T-helper 1 cell treated with Interleukin-12 subunit alpha and Interleukin-12 subunit beta and Interleukin-4 antibody, amounts not matched to agents 30 μg/mL and 1 μg/mL, for 36 hours (primary cell): Measurements from ENCODE around the gene CRACR2A.

ENCODE experiments used
- H3K27ac Mint-ChIP-seq: one replicate; pipeline ENCODE4 v1.8.0; 2021; ENCODE audit warnings: mild to moderate bottlenecking, mixed read lengths
- H3K27me3 Mint-ChIP-seq: one replicate; pipeline ENCODE4 v1.8.0; 2021; ENCODE audit warnings: low read depth, mixed read lengths
- H3K36me3 Mint-ChIP-seq: one replicate; pipeline ENCODE4 v1.8.0; 2021; ENCODE audit warnings: low read depth, mixed read lengths
- H3K4me1 Mint-ChIP-seq: one replicate; pipeline ENCODE4 v1.8.0; 2021; ENCODE audit warnings: low read depth, mixed read lengths
- H3K4me3 Mint-ChIP-seq: one replicate; pipeline ENCODE4 v1.8.0; 2021; ENCODE audit warnings: mild to moderate bottlenecking, moderate library complexity, mixed read lengths
- H3K9me3 Mint-ChIP-seq: one replicate; pipeline ENCODE4 v1.8.0; 2021; ENCODE audit warnings: mixed read lengths

The CRACR2A gene

DNA sequence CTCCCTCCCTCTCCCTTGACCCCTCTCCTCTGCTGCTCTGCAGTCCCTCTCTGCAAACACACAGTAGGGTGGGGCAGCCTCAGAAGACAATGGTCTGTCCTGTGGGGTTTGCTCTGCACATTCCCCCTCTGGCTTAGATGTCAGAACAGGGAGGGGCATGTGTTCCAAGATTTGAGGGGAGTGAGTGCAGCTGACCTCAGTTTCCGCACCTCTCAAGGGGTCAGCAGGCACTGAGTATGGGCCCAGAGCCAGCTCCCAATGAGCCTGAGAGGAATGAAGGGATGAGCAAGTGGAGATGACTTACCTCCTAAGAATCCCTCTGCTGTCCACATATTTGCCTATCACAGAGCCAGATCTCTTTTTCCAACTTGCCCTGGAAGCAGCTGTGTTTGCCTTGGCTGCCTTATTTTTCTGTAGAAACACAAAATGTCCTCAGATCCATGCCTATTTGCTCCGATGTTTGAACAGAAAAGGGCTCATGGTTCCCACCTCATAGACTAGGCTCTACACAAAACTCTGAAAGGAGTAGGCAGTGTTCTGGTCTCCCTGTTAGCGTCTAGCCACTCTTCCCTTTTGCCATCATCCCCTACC, 111.4 kb downstream of the CRACR2A start:
- Mint-ChIP-seq H3K4me3 (no peak overlapping the region), H3K27ac (no peak overlapping the region), H3K27me3 (no peaks in the 10 kb centered on the region), H3K9me3 (no peaks in the 10 kb centered on the region), H3K4me1 (peaks cover 16% of the 10 kb centered on the region), H3K36me3 (peaks cover 26% of the 10 kb centered on the region)

DNA sequence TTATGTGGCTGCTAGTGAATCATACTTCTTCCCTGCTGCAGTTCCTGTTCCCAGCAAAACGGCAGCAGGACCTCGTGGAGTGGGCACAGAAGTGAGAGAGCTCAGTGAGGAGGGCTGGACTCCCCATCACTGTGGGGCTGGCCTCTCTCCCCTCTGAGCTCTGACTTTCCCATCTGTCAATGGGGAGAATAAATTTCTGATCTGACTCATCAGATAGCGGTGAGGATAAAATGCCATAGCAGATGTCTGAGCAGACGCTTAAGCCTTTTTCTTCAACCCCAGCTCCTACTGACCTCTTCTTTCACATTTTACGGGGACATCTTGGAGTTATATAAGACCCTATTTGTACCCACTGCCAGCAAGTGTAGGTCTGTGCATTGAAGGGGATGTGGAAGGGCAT, 116.6 kb downstream of the CRACR2A start:
- no peaks in the 10 kb centered on the region for H3K27me3 Mint-ChIP-seq
- no peak overlapping the region for H3K4me3 Mint-ChIP-seq
- no peak overlapping the region for H3K27ac Mint-ChIP-seq
- H3K4me1 Mint-ChIP-seq: peaks cover 19% of the 10 kb centered on the region
- peaks cover 21% of the 10 kb centered on the region for H3K36me3 Mint-ChIP-seq
- H3K9me3 Mint-ChIP-seq: no peaks in the 10 kb centered on the region

DNA sequence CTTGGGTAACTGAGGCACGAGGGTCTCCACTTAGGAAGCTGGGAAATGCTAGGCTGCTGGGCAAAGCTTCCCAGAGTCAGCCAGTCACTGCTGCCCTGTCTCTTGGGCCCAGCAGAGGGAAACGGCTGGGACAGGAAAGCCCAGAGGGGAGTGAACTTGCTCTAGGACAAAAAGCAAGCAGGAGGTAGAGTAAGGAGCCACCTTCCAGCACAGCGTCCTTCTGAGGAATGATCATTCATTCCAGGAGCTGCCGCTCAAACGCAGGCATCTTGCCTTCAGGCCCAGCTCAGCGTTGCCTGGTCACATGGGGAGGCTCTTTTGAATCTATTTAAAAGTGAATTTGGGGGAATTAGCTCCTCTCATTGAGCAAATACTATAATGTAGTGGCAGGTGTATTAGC, 118.6 kb downstream of the CRACR2A start:
- peaks cover 18% of the 10 kb centered on the region for H3K36me3 Mint-ChIP-seq
- H3K4me1 Mint-ChIP-seq: peaks cover 17% of the 10 kb centered on the region
- no peak overlapping the region for H3K27ac Mint-ChIP-seq
- H3K4me3 Mint-ChIP-seq: no peak overlapping the region
- no peaks in the 10 kb centered on the region for H3K27me3 Mint-ChIP-seq
- H3K9me3 Mint-ChIP-seq: no peaks in the 10 kb centered on the region

DNA sequence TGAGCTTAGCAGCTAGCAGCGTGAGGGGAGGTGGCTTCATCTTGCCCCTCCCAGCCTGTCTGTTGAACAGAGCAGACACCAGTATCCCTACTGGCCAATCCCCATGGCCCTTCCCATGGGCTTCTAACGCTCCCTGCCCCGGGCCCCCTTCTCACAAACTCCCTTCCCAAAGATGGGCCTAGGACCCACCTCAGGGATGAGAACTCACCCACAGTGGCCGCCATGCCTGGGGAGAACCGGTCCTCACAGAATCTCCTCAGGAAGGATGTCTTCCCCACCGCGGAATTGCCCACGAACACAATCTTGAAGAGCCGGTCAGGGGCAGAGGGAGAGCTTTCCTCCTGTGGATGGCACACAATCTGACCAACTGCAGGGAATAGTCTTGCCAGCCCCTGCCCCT, 119.5 kb downstream of the CRACR2A start:
- peaks cover 18% of the 10 kb centered on the region for H3K36me3 Mint-ChIP-seq
- no peaks in the 10 kb centered on the region for H3K9me3 Mint-ChIP-seq
- H3K27ac Mint-ChIP-seq: no peak overlapping the region
- peaks cover 17% of the 10 kb centered on the region for H3K4me1 Mint-ChIP-seq
- no peak overlapping the region for H3K4me3 Mint-ChIP-seq
- no peaks in the 10 kb centered on the region for H3K27me3 Mint-ChIP-seq

DNA sequence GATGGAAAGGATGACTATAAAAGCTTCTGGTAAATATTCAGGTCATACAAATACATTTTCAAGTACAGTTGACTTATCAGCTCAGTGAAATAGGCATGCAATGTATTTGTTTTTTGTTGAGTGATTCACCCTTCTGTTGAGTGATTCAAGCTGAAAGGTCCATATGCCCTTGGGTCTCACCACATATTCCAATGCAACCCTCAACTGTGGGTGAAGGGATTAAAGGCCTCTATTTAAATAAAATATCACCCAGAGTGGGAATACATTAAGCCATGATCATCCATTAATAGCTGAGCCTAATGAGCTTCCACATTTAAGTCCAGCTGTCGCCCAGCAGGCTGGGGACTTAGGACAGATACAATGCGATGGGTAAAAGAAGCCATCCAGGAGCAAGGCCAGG, 120.2 kb downstream of the CRACR2A start:
- H3K27ac Mint-ChIP-seq: peak overlapping the region; percentile 81
- H3K4me3 Mint-ChIP-seq: no peak overlapping the region
- H3K9me3 Mint-ChIP-seq: no peaks in the 10 kb centered on the region
- H3K36me3 Mint-ChIP-seq: peaks cover 20% of the 10 kb centered on the region
- peaks cover 17% of the 10 kb centered on the region for H3K4me1 Mint-ChIP-seq
- no peaks in the 10 kb centered on the region for H3K27me3 Mint-ChIP-seq

DNA sequence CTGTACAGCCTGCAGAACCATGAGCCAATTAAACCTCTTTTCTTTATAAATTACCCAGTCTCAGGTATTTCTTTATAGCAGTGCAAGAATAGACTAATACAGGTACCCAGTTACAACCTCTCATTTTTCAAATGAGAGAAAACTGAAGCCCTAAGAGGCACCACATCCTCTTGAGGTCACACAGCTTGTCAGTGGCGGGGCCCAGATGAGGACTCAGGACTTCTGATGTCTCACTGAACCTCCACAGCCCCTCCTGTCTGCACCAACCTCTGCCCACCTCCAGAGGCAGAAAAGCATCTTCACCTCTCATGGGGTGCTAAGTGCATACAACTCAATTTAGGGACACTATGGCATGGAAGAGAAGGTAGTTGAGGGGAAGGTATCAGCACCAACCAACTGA, 120.7 kb downstream of the CRACR2A start:
- H3K4me1 Mint-ChIP-seq: peaks cover 17% of the 10 kb centered on the region
- no peak overlapping the region for H3K4me3 Mint-ChIP-seq
- H3K27ac Mint-ChIP-seq: peak overlapping the region; percentile 81
- H3K9me3 Mint-ChIP-seq: no peaks in the 10 kb centered on the region
- no peaks in the 10 kb centered on the region for H3K27me3 Mint-ChIP-seq
- H3K36me3 Mint-ChIP-seq: peaks cover 21% of the 10 kb centered on the region

DNA sequence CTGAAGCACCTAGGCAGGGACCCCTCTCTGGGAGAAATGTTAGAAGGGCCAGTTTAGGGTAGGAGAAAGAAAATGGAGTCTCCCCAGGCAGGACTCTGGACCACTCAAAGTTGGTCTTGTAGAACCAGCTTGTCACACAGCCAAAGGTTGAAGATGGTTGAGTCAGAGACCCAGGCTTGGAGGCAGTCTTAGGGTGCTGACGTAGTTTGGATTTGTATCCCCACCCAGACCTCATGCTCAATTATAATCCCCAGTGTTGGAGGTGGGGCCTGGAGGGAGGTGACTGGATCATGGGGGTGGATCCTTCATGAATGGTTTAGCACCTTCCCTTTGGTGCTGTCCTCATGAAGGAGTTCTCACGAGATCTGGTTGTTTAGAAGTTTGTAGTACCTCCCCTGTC, 121.2 kb downstream of the CRACR2A start:
- H3K36me3 Mint-ChIP-seq: peaks cover 25% of the 10 kb centered on the region
- peaks cover 17% of the 10 kb centered on the region for H3K4me1 Mint-ChIP-seq

DNA sequence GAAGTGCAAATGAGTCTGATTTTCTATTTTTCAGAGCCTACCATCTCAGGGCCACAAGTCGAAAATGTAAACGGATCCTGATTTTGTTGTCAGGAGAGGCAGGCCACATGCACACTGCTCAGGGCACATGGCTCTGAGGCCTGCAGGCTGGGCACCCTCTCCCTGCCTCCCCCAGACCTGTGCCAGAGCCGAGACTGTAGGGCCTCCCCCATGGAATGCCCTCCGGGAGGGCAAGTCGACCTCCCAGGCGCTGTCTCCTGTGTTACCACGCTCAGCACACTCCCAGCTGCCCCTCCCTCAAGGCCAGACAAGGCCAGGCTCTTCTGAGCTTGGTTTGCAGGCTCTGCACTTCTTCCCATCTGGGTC, 121.7 kb downstream of the CRACR2A start:
- Mint-ChIP-seq H3K4me3 (no peak overlapping the region), H3K9me3 (no peaks in the 10 kb centered on the region), H3K27ac (no peak overlapping the region), H3K4me1 (peaks cover 17% of the 10 kb centered on the region), H3K36me3 (peaks cover 26% of the 10 kb centered on the region), H3K27me3 (no peaks in the 10 kb centered on the region)

More for the DNA sequence above, 121.2 kb downstream of the CRACR2A start:
- H3K9me3 Mint-ChIP-seq: no peaks in the 10 kb centered on the region
- H3K27ac Mint-ChIP-seq: peak overlapping the region; percentile 81
- H3K4me3 Mint-ChIP-seq: no peak overlapping the region
- H3K27me3 Mint-ChIP-seq: no peaks in the 10 kb centered on the region

DNA sequence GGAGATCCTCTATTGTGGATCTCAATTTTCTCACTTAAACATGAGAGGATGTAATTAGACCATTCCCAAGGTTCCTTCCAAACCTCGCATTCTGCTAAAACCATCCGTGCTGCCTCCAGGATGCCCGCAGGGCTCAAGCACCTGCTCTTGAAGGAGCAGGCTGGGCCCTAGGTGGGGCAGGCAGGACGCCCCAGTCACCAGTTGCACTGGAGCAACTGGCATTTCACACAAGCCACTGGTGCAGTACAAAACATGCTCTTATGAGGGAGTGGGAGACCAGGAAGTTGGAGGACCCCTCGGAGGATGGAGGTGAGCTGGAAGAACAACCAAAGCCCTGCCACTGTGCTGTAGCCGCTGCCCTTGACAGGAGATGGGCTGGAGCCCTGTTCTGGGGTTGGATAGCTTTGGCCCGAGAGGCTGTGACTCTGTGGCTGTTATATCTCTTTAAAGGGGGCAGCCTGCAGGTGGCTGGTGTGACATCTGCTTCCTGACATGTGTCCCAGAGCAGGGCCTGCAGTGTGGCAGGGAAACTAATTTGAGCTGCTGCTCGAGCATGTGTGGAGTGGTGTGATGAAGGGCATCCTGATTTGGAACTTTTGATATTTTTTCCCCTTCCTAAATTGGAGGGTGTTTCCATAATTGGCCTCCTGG, 122.2 kb downstream of the CRACR2A start:
- Mint-ChIP-seq H3K9me3 (no peaks in the 10 kb centered on the region), H3K27me3 (no peaks in the 10 kb centered on the region), H3K4me3 (no peak overlapping the region), H3K4me1 (peaks cover 17% of the 10 kb centered on the region), H3K36me3 (peaks cover 30% of the 10 kb centered on the region), H3K27ac (no peak overlapping the region)

DNA sequence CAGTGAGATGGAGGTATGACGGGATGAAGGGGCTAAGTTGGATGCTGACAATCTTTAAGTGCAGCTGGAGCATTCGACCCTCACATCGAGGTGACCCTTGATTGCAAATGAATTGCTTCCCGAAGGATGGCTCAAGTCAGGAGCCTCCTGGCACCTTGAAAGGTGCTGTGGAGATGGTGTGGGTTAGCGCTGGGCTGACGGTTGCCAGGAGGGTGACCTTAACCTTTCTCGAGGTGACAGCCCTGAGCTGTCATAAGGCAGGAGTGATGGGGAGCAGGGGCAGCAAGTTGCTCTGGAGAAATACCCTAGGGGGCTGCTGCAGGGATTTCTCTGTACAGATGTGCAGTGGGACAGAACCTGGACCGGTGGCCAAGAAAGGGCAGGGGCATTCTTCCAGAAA, 122.8 kb downstream of the CRACR2A start:
- no peak overlapping the region for H3K27ac Mint-ChIP-seq
- no peak overlapping the region for H3K4me3 Mint-ChIP-seq
- H3K4me1 Mint-ChIP-seq: peaks cover 17% of the 10 kb centered on the region
- no peaks in the 10 kb centered on the region for H3K27me3 Mint-ChIP-seq
- peaks cover 37% of the 10 kb centered on the region for H3K36me3 Mint-ChIP-seq
- H3K9me3 Mint-ChIP-seq: no peaks in the 10 kb centered on the region

DNA sequence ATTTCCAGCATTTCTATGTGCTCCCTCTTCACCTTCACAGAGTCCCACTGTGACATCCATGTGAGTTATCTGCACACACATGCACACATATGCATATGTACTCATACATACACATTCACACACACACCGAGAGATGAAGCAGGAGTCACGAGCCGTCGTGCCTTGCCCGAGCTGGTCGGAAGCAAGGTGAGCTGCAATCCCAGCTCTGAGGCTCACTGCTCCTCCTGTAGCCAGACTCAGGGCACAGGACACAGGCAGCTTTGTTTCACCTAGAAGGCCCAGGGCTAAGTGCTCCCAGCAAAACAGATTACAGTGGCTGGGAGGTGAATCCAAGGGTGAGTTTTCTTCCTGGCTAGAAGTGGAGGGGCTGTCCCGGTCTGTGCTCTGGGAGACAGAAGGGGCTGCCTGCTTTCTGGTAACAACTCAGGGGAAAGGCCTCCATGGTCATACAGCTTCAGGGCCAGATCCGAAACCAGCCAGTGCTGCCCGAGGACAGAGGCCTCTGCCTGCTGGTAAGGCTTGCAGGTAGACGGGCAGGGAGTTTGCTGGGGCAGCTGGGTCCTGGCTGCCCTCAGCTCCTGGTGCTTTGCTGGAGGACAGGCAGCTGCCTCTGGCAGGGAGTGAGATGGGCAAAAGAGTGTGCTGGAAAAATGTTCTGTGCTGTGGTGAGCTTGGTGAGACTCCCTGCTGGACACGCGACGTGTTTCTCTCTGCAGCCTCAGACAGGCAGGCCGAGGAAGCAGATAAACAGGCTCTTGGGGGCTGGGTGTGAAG, 123.7 kb downstream of the CRACR2A start:
- H3K27ac Mint-ChIP-seq: no peak overlapping the region
- no peak overlapping the region for H3K4me3 Mint-ChIP-seq
- H3K27me3 Mint-ChIP-seq: no peaks in the 10 kb centered on the region
- H3K36me3 Mint-ChIP-seq: peaks cover 38% of the 10 kb centered on the region
- no peaks in the 10 kb centered on the region for H3K9me3 Mint-ChIP-seq
- H3K4me1 Mint-ChIP-seq: peaks cover 17% of the 10 kb centered on the region

DNA sequence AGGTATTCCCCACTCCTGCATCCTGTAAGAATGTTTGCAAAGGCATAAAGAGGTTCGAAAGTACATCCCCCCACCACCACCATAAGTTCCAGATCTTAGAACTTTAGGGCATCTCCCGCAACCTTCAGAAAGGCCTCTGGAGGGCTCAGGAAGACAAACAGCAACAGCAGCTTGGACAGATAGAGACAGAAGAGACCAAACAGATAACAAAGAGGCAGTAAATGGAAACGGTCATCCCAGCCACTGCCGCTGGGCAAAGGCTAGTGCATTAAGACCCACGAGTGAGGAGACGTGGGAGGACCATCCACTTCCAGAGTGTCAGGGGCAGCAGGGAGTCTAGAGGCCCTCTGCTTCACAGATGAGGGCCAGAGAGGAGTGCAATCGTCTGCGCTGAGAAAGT, 124.3 kb downstream of the CRACR2A start:
- Mint-ChIP-seq H3K4me3 (no peak overlapping the region), H3K27me3 (no peaks in the 10 kb centered on the region), H3K9me3 (no peaks in the 10 kb centered on the region), H3K27ac (no peak overlapping the region), H3K4me1 (peaks cover 17% of the 10 kb centered on the region), H3K36me3 (peaks cover 38% of the 10 kb centered on the region)

DNA sequence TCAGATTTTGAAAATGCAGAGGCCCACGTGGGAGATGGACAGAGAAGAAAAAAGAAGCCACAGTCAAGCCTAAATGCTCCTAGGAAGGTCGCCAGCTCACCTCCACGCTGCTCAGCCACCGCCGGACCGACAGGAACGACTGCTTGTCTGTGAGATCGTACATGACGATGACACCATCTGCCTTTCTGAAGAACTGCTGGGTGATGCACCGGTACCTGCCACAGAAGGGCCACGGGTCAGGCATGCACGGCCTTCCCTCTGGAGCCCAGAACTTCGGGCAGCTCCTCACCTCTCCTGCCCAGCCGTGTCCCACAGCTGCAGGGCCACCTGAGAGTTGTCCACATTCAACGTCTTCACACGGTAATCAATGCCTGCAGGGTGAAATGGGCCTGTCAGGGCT, 125.6 kb downstream of the CRACR2A start:
- Mint-ChIP-seq H3K27me3 (no peaks in the 10 kb centered on the region), H3K4me3 (no peak overlapping the region), H3K4me1 (peaks cover 15% of the 10 kb centered on the region), H3K9me3 (no peaks in the 10 kb centered on the region), H3K27ac (no peak overlapping the region), H3K36me3 (peaks cover 39% of the 10 kb centered on the region)

DNA sequence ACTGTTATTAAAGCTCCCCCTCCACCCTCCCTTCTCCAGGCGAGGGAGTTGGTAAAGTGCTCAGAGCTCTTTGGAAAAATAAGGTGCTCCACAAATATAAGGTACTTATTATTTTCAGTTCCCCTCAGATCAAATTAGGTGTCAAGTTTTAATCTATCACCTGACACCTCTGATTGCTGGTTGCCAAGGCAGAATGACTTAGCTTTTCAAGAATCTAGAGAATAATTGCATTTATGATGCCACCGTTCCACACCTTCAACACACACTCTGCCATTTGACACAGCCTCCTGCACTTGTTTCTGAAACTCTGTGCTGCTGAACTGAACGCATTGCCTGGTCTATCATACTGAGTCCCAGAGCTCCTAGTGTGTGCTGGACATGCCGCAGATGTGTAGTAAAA, 128.6 kb downstream of the CRACR2A start:
- H3K4me1 Mint-ChIP-seq: peaks cover 14% of the 10 kb centered on the region
- peaks cover 46% of the 10 kb centered on the region for H3K36me3 Mint-ChIP-seq
- H3K9me3 Mint-ChIP-seq: no peaks in the 10 kb centered on the region
- no peak overlapping the region for H3K27ac Mint-ChIP-seq
- no peaks in the 10 kb centered on the region for H3K27me3 Mint-ChIP-seq
- H3K4me3 Mint-ChIP-seq: no peak overlapping the region
